Ovary (tissue), 3 donors: ENCODE results near the gene FHOD3.

ENCODE experiments used
- CTCF ChIP-seq, 3 donors: fragments of 450-650 bp in 2 of 3; fragments of 200-600 bp in 1 of 3; IDR thresholded peaks; one replicate each; pipeline versions ENCODE4 v1.5.1 to v1.8.0; 2016 to 2022; ENCODE audit warnings: antibody characterized with exemption in 3 of 3, mild to moderate bottlenecking in 1 of 3
- EP300 ChIP-seq: sonication (generic); formaldehyde crosslinking; IDR thresholded peaks from one replicate; pipeline ENCODE4 v1.6.1; 2017; ENCODE audit warnings: antibody characterized with exemption
- donor health status: DM: no; HTN: no; CAD: no.

GRCh38 chr18:36392164-36392978, 94.9 kb downstream of the FHOD3 start:
- TF ChIP-seq CTCF (IDR thresholded peaks at IDR 0.05): no peak
- TF ChIP-seq EP300: no peak
